ENCODE data around the gene NDE1. TPM values are rescaled to one million over a fixed set of nuclear protein-coding genes. Genes with fewer than 3 reads are reported as not detected.

Gene NDE1
- total and polyA plus RNA-seq, 2 of the 8 experiments (the other 6 are each of a cell fraction or from before 2014, with no cell fraction given): 13.3 to 41.3 TPM

- Histone ChIP-seq H3K4me2 (ENCODE audit: insufficient read depth in 1 of 2, low read depth in 2 of 2, low read length in 2 of 2) (no peak overlapping the region), H2AK5ac (ENCODE audit: low read depth, low read length) (no peak overlapping the region), H3K36me3 (ENCODE audit: control insufficient read depth in 2 of 4, insufficient read depth in 4 of 4, low read length in 3 of 4) (no peaks in the 10 kb centered on the region), H2BK20ac (ENCODE audit: low read length) (no peak overlapping the region), H4K8ac (ENCODE audit: extremely low read depth, insufficient read depth, low read length) (no peak overlapping the region), H3K9me3 (ENCODE audit: insufficient read depth in 2 of 2, low read depth in 1 of 2, low read length in 1 of 2) (no peaks in the 10 kb centered on the region), H3K79me1 (ENCODE audit: low read depth, low read length) (no peaks in the 10 kb centered on the region), H2BK15ac (ENCODE audit: low read length) (no peak overlapping the region), H3K4ac (replicated peaks; ENCODE audit: insufficient read length, low read depth, low read length) (no peak overlapping the region), H3K18ac (ENCODE audit: extremely low read depth, low read length) (no peak overlapping the region), H3K9ac (replicated peaks in 1 of 4; ENCODE audit: extremely low read depth in 1 of 4, low read depth in 3 of 4, low read length in 3 of 4) (no peak overlapping the region), H3K27me3 (replicated peaks in 1 of 4; ENCODE audit: control insufficient read depth in 3 of 4, extremely low read depth in 1 of 4, insufficient read depth in 3 of 4, low read length in 3 of 4) (no peaks in the 10 kb centered on the region), H2AFZ (ENCODE audit: low read length) (no peak overlapping the region), H3K56ac (replicated peaks; ENCODE audit: insufficient read length, low read depth, low read length) (no peak overlapping the region), H3K4me3 (ENCODE audit: extremely low read depth in 1 of 4, insufficient read depth in 2 of 4, low read depth in 3 of 4, low read length in 4 of 4) (no peak overlapping the region), H4K91ac (replicated peaks; ENCODE audit: insufficient read length, low read length) (no peak overlapping the region), H3K23me2 (ENCODE audit: low read depth, low read length) (peaks cover 9% of the 10 kb centered on the region; the same call in 1 of the 2 replicates), H4K5ac (ENCODE audit: insufficient read length, low read depth, low read length) (no peak overlapping the region), H2BK5ac (ENCODE audit: low read depth, low read length) (no peak overlapping the region), H3K23ac (ENCODE audit: insufficient read length) (no peak overlapping the region), H4K20me1 (replicated peaks in 1 of 2; ENCODE audit: control insufficient read depth in 1 of 2, insufficient read depth in 2 of 2, low read length in 2 of 2) (peaks cover 0 to 2% of the 10 kb centered on the region in 2 experiments), H3K14ac (ENCODE audit: insufficient read length) (no peak overlapping the region), H2BK12ac (ENCODE audit: low read depth, low read length) (no peak overlapping the region), H2BK120ac (replicated peaks; ENCODE audit: low read depth, low read length) (no peak overlapping the region), H3K79me2 (ENCODE audit: control insufficient read depth in 1 of 2, insufficient read depth in 2 of 2, low read length in 2 of 2) (no peaks in the 10 kb centered on the region), H3K27ac (ENCODE audit: low read depth, low read length) (no peak overlapping the region), H3K4me1 (replicated peaks in 1 of 4; ENCODE audit: control insufficient read depth in 3 of 4, insufficient read depth in 4 of 4, low read length in 3 of 4) (no peaks in the 10 kb centered on the region)
- POLR2A ChIA-PET (ENCODE audit: partially characterized antibody): no interaction called here
- 88% methylated on average over 4 of the region's 4 CpGs; no CpG with 5 or more reads in 1 of the 2 experiments for WGBS, 2 experiments (ENCODE audit: extremely low coverage in 1 of 2, insufficient coverage in 1 of 2, insufficient read length in 1 of 2, insufficient replicate concordance in 2 of 2, low coverage in 1 of 2, low lambda C conversion rate in 2 of 2, missing lambda C conversion rate in 1 of 2)
- CTCF ChIA-PET (ENCODE audit: partially characterized antibody): interaction anchor here (0.8 to 1.7 kb wide), 5 partner anchors 8 to 49 kb away, joined by 3 to 5 read pairs (median 3); no protein-coding TSS in a partner anchor
- TF ChIP-seq GTF2F1 (IDR thresholded peaks at IDR 0.05; ENCODE audit: borderline replicate concordance, low read depth, low read length): no peak
- TF ChIP-seq CHD2 (IDR thresholded peaks at IDR 0.05; ENCODE audit: low read length): no peak
- no peak for TF ChIP-seq JUND (IDR thresholded peaks at IDR 0.05; ENCODE audit: low read length)
- no peak for TF ChIP-seq SP1 (IDR thresholded peaks at IDR 0.05; ENCODE audit: low read depth, low read length)
- TF ChIP-seq ZNF274 (IDR thresholded peaks at IDR 0.05; ENCODE audit: borderline replicate concordance, extremely low read depth, low read length): no peak
- no peak for TF ChIP-seq POU5F1 (IDR thresholded peaks at IDR 0.05; ENCODE audit: low read depth, low read length)
- TF ChIP-seq RXRA (IDR thresholded peaks at IDR 0.05; ENCODE audit: insufficient read depth, low read depth, low read length): no peak
- no peak for TF ChIP-seq TBP (IDR thresholded peaks at IDR 0.05; ENCODE audit: low read depth, low read length)
- TF ChIP-seq CBX8 (IDR thresholded peaks at IDR 0.05; ENCODE audit: borderline replicate concordance, low read depth, low read length): no peak
- TF ChIP-seq CREB1 (IDR thresholded peaks at IDR 0.05): no peak
- no peak for TF ChIP-seq YY1 (IDR thresholded peaks at IDR 0.05; ENCODE audit: low read depth, low read length)
- no peak for TF ChIP-seq FOSL1 (IDR thresholded peaks at IDR 0.05; ENCODE audit: insufficient read depth, low read depth, low read length)
- no peak for TF ChIP-seq CHD1 (IDR thresholded peaks at IDR 0.05; ENCODE audit: low read depth, low read length)
- TF ChIP-seq SIX5 (IDR thresholded peaks at IDR 0.05; ENCODE audit: low read depth, low read length): no peak
- DNase-seq (ENCODE audit: low read depth in 1 of 2, low spot score in 2 of 2) (no peak), FAIRE-seq (no peak)
Observed at GRCh38 chr16:15768201-15768600, 118.2 kb downstream of the NDE1 start.

Measured in H1 (cell line).